HCT116 (cell line): Measurements from ENCODE around the gene VIT. TPM values are rescaled to one million over a fixed set of nuclear protein-coding genes. Genes with fewer than 3 reads are reported as not detected.

Source experiments
- ATAC-seq: fragments of 200-7000 bp; cut with Tn5 transposase; 2 replicates; pipeline ENCODE4 v1.9.1; 2020; ENCODE audit warnings: mild to moderate bottlenecking, moderate library complexity
- BruUV-seq: library from RNA; stranded (reverse); fragments of 400-500 nt; replicated peaks from 2 replicates; lab custom pipeline; 2021; lab: Mats Ljungman, UMichigan
- CTCF ChIA-PET: fragments of 300-600 bp; sonication (Branson Sonifier 250); formaldehyde crosslinking; loops from one replicate; lab custom pipeline; 2021; ENCODE audit warnings: antibody characterized with exemption; lab: Charles Lee
- POLR2A ChIA-PET: fragments of 300-600, 350-600 bp; sonication (Branson Sonifier 250); formaldehyde crosslinking; loops from one replicate; lab custom pipeline; 2021; ENCODE audit warnings: antibody characterized with exemption; lab: Charles Lee
- RAD21 ChIA-PET, 2 experiments: fragments of 300-600 bp; sonication (Branson Sonifier 250); formaldehyde crosslinking; loops; one replicate each; lab custom pipeline; 2023; ENCODE audit warnings: low total read pairs in 2 of 2; ENCODE audit not compliant: uncharacterized antibody in 2 of 2, unreplicated experiment in 2 of 2, low non-redundant PET in 1 of 2; lab: Charles Lee
- DNase-seq: peaks from one replicate; pipeline ENCODE4 v3.0.0-alpha.2; 2010; ENCODE audit warnings: low read depth, low spot score
- H2AFZ ChIP-seq: fragments of 200-600 bp; shearing (Covaris generic), sonication (generic); 2 replicates; pipeline ENCODE4 v1.6.1; 2017; ENCODE audit warnings: low read depth, mixed run types, mixed read lengths, antibody characterized with exemption, low read length; ENCODE audit not compliant: poor library complexity, severe bottlenecking
- H3K27ac ChIP-seq: 2 replicates; pipeline ENCODE4 v1.5.1; 2012; ENCODE audit warnings: low read depth, low read length
- H3K27me3 ChIP-seq: fragments of 200-600 bp; sonication (generic); 2 replicates; pipeline ENCODE4 v1.6.1; 2016; ENCODE audit warnings: mixed run types, low read length, mixed read lengths; ENCODE audit not compliant: insufficient read depth
- H3K36me3 ChIP-seq, 2 experiments: fragments of 200-500 bp in 1 of 2; fragments of 200-600 bp in 1 of 2; sonication (Bioruptor generic) in 1 of 2; sonication (generic) in 1 of 2; 2 replicates each; pipeline versions ENCODE4 v1.5.1 to v1.6.1; 2014 to 2016; ENCODE audit warnings: low read length in 2 of 2, inconsistent platforms in 1 of 2, mixed read lengths in 1 of 2, mixed run types in 1 of 2; ENCODE audit not compliant: insufficient read depth in 2 of 2, control insufficient read depth in 1 of 2
- H3K4me1 ChIP-seq, 2 experiments: fragments of 200-600 bp in 1 of 2; sonication (generic) in 1 of 2; 2 replicates each; pipeline versions ENCODE4 v1.5.1 to v1.6.1; 2012 to 2017; ENCODE audit warnings: low read length in 2 of 2, inconsistent platforms in 1 of 2, mild to moderate bottlenecking in 1 of 2, mixed read lengths in 1 of 2, mixed run types in 1 of 2, moderate library complexity in 1 of 2; ENCODE audit not compliant: insufficient read depth in 2 of 2, control insufficient read depth in 1 of 2
- H3K4me2 ChIP-seq: fragments of 200-600 bp; sonication (generic); 2 replicates; pipeline ENCODE4 v1.6.1; 2017; ENCODE audit warnings: mixed run types, low read length, mixed read lengths
- H3K4me3 ChIP-seq, 2 experiments: fragments of 200-600 bp in 1 of 2; sonication (generic) in 1 of 2; replicated peaks in 1 of 2; 2 replicates each; pipeline ENCODE4 v1.5.1; 2011 to 2016; ENCODE audit warnings: low read length in 2 of 2, control low read depth in 1 of 2, low read depth in 1 of 2, mild to moderate bottlenecking in 1 of 2, mixed read lengths in 1 of 2, mixed run types in 1 of 2
- H3K79me2 ChIP-seq: fragments of 200-600 bp; sonication (generic); 2 replicates; pipeline ENCODE4 v1.6.1; 2017; ENCODE audit warnings: mild to moderate bottlenecking, mixed run types, low read length, moderate library complexity, mixed read lengths; ENCODE audit not compliant: insufficient read depth
- H3K9ac ChIP-seq: fragments of 200-600 bp; sonication (generic); 2 replicates; pipeline ENCODE4 v1.6.1; 2016; ENCODE audit warnings: low read length, mixed read lengths
- H3K9me2 ChIP-seq: fragments of 200-600 bp; sonication (generic), shearing (Covaris generic); 2 replicates; pipeline ENCODE4 v1.6.1; 2017; ENCODE audit warnings: mixed run types, mild to moderate bottlenecking, moderate library complexity; ENCODE audit not compliant: insufficient read depth
- H3K9me3 ChIP-seq, 2 experiments: fragments of 200-500 bp in 1 of 2; fragments of 200-600 bp in 1 of 2; sonication (Bioruptor generic) in 1 of 2; sonication (generic) in 1 of 2; 2 replicates each; pipeline ENCODE4 v1.6.1; 2014 to 2017; ENCODE audit warnings: low read length in 2 of 2, mixed read lengths in 2 of 2, inconsistent platforms in 1 of 2, low read depth in 1 of 2, mild to moderate bottlenecking in 1 of 2, mixed run types in 1 of 2, moderate library complexity in 1 of 2; ENCODE audit not compliant: control insufficient read depth in 1 of 2, insufficient read depth in 1 of 2
- H4K20me1 ChIP-seq: fragments of 200-600 bp; sonication (generic), shearing (Covaris generic); 2 replicates; pipeline ENCODE4 v1.6.1; 2017; ENCODE audit warnings: mixed run types, mild to moderate bottlenecking, moderate library complexity; ENCODE audit not compliant: insufficient read depth
- CEBPB ChIP-seq: IDR thresholded peaks from 2 replicates; pipeline ENCODE4 v1.6.1; 2012; ENCODE audit warnings: low read depth
- CTCF ChIP-seq, 3 experiments: fragments of 200-600 bp in 1 of 3; sonication (generic) in 1 of 3; IDR thresholded peaks in 2 of 3; conservative IDR thresholded peaks in 1 of 3; 2 replicates each; pipeline ENCODE4 v1.5.1; 2012 to 2017; ENCODE audit warnings: low read depth in 2 of 3, low read length in 2 of 3, antibody characterized with exemption in 1 of 3, borderline replicate concordance in 1 of 3, control low read depth in 1 of 3, mild to moderate bottlenecking in 1 of 3, mixed read lengths in 1 of 3, mixed run types in 1 of 3, moderate library complexity in 1 of 3; ENCODE audit not compliant: insufficient read depth in 1 of 3
- ELF1 ChIP-seq: IDR thresholded peaks from 2 replicates; pipeline ENCODE4 v1.6.1; 2012; ENCODE audit warnings: low read depth, borderline replicate concordance
- EZH2 ChIP-seq: fragments of 200-600 bp; sonication (generic); IDR thresholded peaks from 2 replicates; pipeline ENCODE4 v1.6.1; 2017; ENCODE audit warnings: antibody characterized with exemption, mixed run types
- FOSL1 ChIP-seq: IDR thresholded peaks from 2 replicates; pipeline ENCODE4 v1.6.1; 2012; ENCODE audit warnings: low read depth
- JUND ChIP-seq: IDR thresholded peaks from 2 replicates; pipeline ENCODE4 v1.6.1; 2012
- MAX ChIP-seq: IDR thresholded peaks from 2 replicates; pipeline ENCODE4 v1.6.1; 2012
- POLR2A ChIP-seq: IDR thresholded peaks from 2 replicates; pipeline ENCODE4 v1.7.0; 2011; ENCODE audit warnings: borderline replicate concordance; ENCODE audit not compliant: insufficient read depth, insufficient read length; ENCODE audit errors: extremely low read depth
- POLR2AphosphoS5 ChIP-seq: IDR thresholded peaks from 2 replicates; pipeline ENCODE4 v1.6.1; 2011; ENCODE audit warnings: mild to moderate bottlenecking, low read depth, low read length, moderate library complexity
- RAD21 ChIP-seq: IDR thresholded peaks from 2 replicates; pipeline ENCODE4 v1.6.1; 2012; ENCODE audit warnings: low read depth, mild to moderate bottlenecking
- SIN3A ChIP-seq: IDR thresholded peaks from 2 replicates; pipeline ENCODE4 v1.6.1; 2012; ENCODE audit warnings: low read depth
- SP1 ChIP-seq: IDR thresholded peaks from 2 replicates; pipeline ENCODE4 v1.6.1; 2012; ENCODE audit warnings: low read depth
- TCF7L2 ChIP-seq: IDR thresholded peaks from 2 replicates; pipeline ENCODE4 v1.7.0; 2011; ENCODE audit warnings: borderline replicate concordance, inconsistent platforms; ENCODE audit not compliant: insufficient read depth, insufficient read length; ENCODE audit errors: extremely low read depth
- ZBTB33 ChIP-seq: IDR thresholded peaks from 2 replicates; pipeline ENCODE4 v1.6.1; 2011; ENCODE audit warnings: mild to moderate bottlenecking, low read length, moderate library complexity; ENCODE audit not compliant: insufficient replicate concordance; ENCODE audit errors: extremely low read depth
- ZFX ChIP-seq: fragments of 450-650 bp; IDR thresholded peaks from 2 replicates; pipeline ENCODE4 v1.6.1; 2017
- ZNF274 ChIP-seq: fragments of 200-500 bp; sonication (Bioruptor generic); IDR thresholded peaks from 2 replicates; pipeline ENCODE4 v1.6.1; 2014; ENCODE audit warnings: mild to moderate bottlenecking, low read depth, low read length, inconsistent platforms
- intact Hi-C: fragments of 100-400 bp; cut with micrococcal nuclease; formaldehyde crosslinking; loops from 2 replicates; pipeline ENCODE4 v1.10.0; 2022
- total RNA-seq: library from RNA; stranded (reverse); gene quantifications from one replicate; pipeline ENCODE4 v1.2.1, GENCODE V29; 2021; ENCODE audit not compliant: unreplicated experiment

VIT gene
- total RNA-seq, 1 experiment from 2014 or later = not detected

GRCh38 chr2:36701918-36702317 is 5.4 kb downstream of the VIT start (continued):
- no peak for TF ChIP-seq POLR2AphosphoS5
- TF ChIP-seq ZNF274 = no peak
- TF ChIP-seq CEBPB = no peak
- TF ChIP-seq CTCF (IDR thresholded peaks at IDR 0.05 in 2 of 3, conservative IDR thresholded peaks at IDR 0.05 in 1 of 3; ENCODE audit: borderline replicate concordance in 1 of 3, insufficient read depth in 1 of 3, low read depth in 2 of 3, low read length in 2 of 3) = no peak
- TF ChIP-seq FOSL1 = no peak
- TF ChIP-seq RAD21 = no peak
- no peak for TF ChIP-seq TCF7L2
- no peak for TF ChIP-seq POLR2A
- no peak for TF ChIP-seq SIN3A
- TF ChIP-seq ZBTB33 = no peak

GRCh38 chr2:36702781-36703180 is 6.3 kb downstream of the VIT start:
- Histone ChIP-seq H3K9me2 (no peaks in the 10 kb centered on the region), H3K9ac (no peak overlapping the region), H3K27ac (no peak overlapping the region), H3K36me3 (no peaks in the 10 kb centered on the region), H4K20me1 (no peaks in the 10 kb centered on the region), H3K27me3 (no peaks in the 10 kb centered on the region), H3K4me3 (no peak overlapping the region), H3K4me2 (no peak overlapping the region), H3K79me2 (no peaks in the 10 kb centered on the region), H3K4me1 (no peaks in the 10 kb centered on the region), H3K9me3 (no peaks in the 10 kb centered on the region), H2AFZ (no peak overlapping the region)
- BruUV-seq = no TSS peak
- CTCF ChIA-PET = no interaction called here
- DNase-seq = no peak
- no peak for ATAC-seq
- intact Hi-C loops = no loop called here
- POLR2A ChIA-PET = no interaction called here
- RAD21 ChIA-PET = no interaction called here
- TF ChIP-seq ELF1 (no peak), CTCF (IDR thresholded peaks at IDR 0.05 in 2 of 3, conservative IDR thresholded peaks at IDR 0.05 in 1 of 3; ENCODE audit: borderline replicate concordance in 1 of 3, insufficient read depth in 1 of 3, low read depth in 2 of 3, low read length in 2 of 3) (no peak), EZH2 (no peak), TCF7L2 (no peak), SP1 (no peak), JUND (no peak), CEBPB (no peak), FOSL1 (no peak), MAX (no peak), ZFX (no peak), POLR2A (no peak), ZNF274 (no peak)
